NCI-H748 (cell line): ENCODE results near the gene AREG.

Experiments used
- DNase-seq: peaks from one replicate; lab custom pipeline; 2025; ENCODE audit not compliant: unreplicated experiment; lab: John Stamatoyannopoulos, UW

The AREG gene

GRCh38 chr4:74504212-74504611, 59.3 kb downstream of the AREG start:
- DNase-seq = no peak
